ENCODE data around the gene TNRC18.
A peak's percentile ranks its signal among the peaks of the same experiment; 100 is the strongest.
"Not testable (repeated sequence)": the region's sequence is repeated elsewhere in the genome, so short reads cannot be mapped to it uniquely, and the experiment has no call there.

The TNRC18 gene

GRCh38 chr7:5370454-5371353, 52.9 kb downstream of the TNRC18 start:
- Histone ChIP-seq H3K4me2 (ENCODE audit: insufficient read depth, low read length) (no peak overlapping the region), H2AFZ (ENCODE audit: low read depth, low read length) (no peak overlapping the region), H3K4me1 (ENCODE audit: insufficient read depth, low read length) (no peaks in the 10 kb centered on the region), H4K20me1 (ENCODE audit: insufficient read depth, low read length) (peaks cover 47% of the 10 kb centered on the region), H3K36me3 (ENCODE audit: insufficient read depth, low read length) (peaks cover 74% of the 10 kb centered on the region), H3K79me2 (ENCODE audit: insufficient read depth, low read length) (peaks cover 40% of the 10 kb centered on the region), H3K27ac (ENCODE audit: low read length) (no peak overlapping the region), H3K9ac (ENCODE audit: low read depth, low read length) (no peak overlapping the region), H3K9me3 (ENCODE audit: insufficient read depth, low read length, severe bottlenecking) (no peaks in the 10 kb centered on the region), H3K4me3 (ENCODE audit: low read depth in 1 of 2, low read length in 2 of 2) (no peak overlapping the region), H3K27me3 (ENCODE audit: insufficient read depth, low read length, poor library complexity) (no peaks in the 10 kb centered on the region)
- TF ChIP-seq EZH2 (IDR thresholded peaks at IDR 0.05; ENCODE audit: borderline replicate concordance, low read depth, low read length, severe bottlenecking) (no peak), CTCF (IDR thresholded peaks at IDR 0.05; ENCODE audit: borderline replicate concordance, extremely low read depth, low read length, poor library complexity, severe bottlenecking) (no peak)
- ATAC-seq (ENCODE audit: insufficient read depth, low read depth): no peak
- no peak for DNase-seq

GRCh38 chr7:5367661-5368060, 56.0 kb downstream of the TNRC18 start:
- ATAC-seq (ENCODE audit: insufficient read depth, low read depth) (no peak), DNase-seq (no peak)
- Histone ChIP-seq H2AFZ (ENCODE audit: low read depth, low read length) (no peak overlapping the region), H3K4me2 (ENCODE audit: insufficient read depth, low read length) (no peak overlapping the region), H3K79me2 (ENCODE audit: insufficient read depth, low read length) (peaks cover 56% of the 10 kb centered on the region), H3K9me3 (ENCODE audit: insufficient read depth, low read length, severe bottlenecking) (no peaks in the 10 kb centered on the region), H3K27me3 (ENCODE audit: insufficient read depth, low read length, poor library complexity) (no peaks in the 10 kb centered on the region), H3K36me3 (ENCODE audit: insufficient read depth, low read length) (peaks cover 68% of the 10 kb centered on the region), H3K9ac (ENCODE audit: low read depth, low read length) (no peak overlapping the region), H3K27ac (ENCODE audit: low read length) (no peak overlapping the region), H3K4me3 (ENCODE audit: low read depth in 1 of 2, low read length in 2 of 2) (no peak overlapping the region), H4K20me1 (ENCODE audit: insufficient read depth, low read length) (peaks cover 46% of the 10 kb centered on the region), H3K4me1 (ENCODE audit: insufficient read depth, low read length) (no peaks in the 10 kb centered on the region)
- TF ChIP-seq CTCF (IDR thresholded peaks at IDR 0.05; ENCODE audit: borderline replicate concordance, extremely low read depth, low read length, poor library complexity, severe bottlenecking) (no peak), EZH2 (IDR thresholded peaks at IDR 0.05; ENCODE audit: borderline replicate concordance, low read depth, low read length, severe bottlenecking) (no peak)

- Histone ChIP-seq H3K36me3 (ENCODE audit: insufficient read depth, low read length) (peaks cover 70% of the 10 kb centered on the region), H4K20me1 (ENCODE audit: insufficient read depth, low read length) (peaks cover 46% of the 10 kb centered on the region), H3K79me2 (ENCODE audit: insufficient read depth, low read length) (peaks cover 53% of the 10 kb centered on the region)
- H3K4me1 ChIP-seq (ENCODE audit: insufficient read depth, low read length); H2AFZ ChIP-seq (ENCODE audit: low read depth, low read length); H3K9me3 ChIP-seq (ENCODE audit: insufficient read depth, low read length, severe bottlenecking); H3K4me3 ChIP-seq (ENCODE audit: low read depth in 1 of 2, low read length in 2 of 2); H3K27me3 ChIP-seq (ENCODE audit: insufficient read depth, low read length, poor library complexity); H3K9ac ChIP-seq (ENCODE audit: low read depth, low read length); H3K27ac ChIP-seq (ENCODE audit: low read length); H3K4me2 ChIP-seq (ENCODE audit: insufficient read depth, low read length): not testable (repeated sequence)
- peak; percentile 93 for TF ChIP-seq CTCF (IDR thresholded peaks at IDR 0.05; ENCODE audit: borderline replicate concordance, extremely low read depth, low read length, poor library complexity, severe bottlenecking)
- peak; percentile 78 for DNase-seq
- peak; percentile 90 for ATAC-seq (ENCODE audit: insufficient read depth, low read depth)
Measured at GRCh38 chr7:5365976-5366625, 57.5 kb downstream of the TNRC18 start.

Data from DND-41 (cell line).